ENCODE results near the gene LPA.
"Not testable (repeated sequence)": the region's sequence is repeated elsewhere in the genome, so short reads cannot be mapped to it uniquely, and the experiment has no call there.

The LPA gene

GRCh38 chr6:160678230-160678629 is 14.2 kb upstream of the LPA start:
- H3K36me3 ChIP-seq (replicated peaks) = no peaks in the 10 kb centered on the region
- H3K4me3 ChIP-seq (ENCODE audit: low read depth, low read length) = no peak overlapping the region
- TF ChIP-seq, protein P1, sequence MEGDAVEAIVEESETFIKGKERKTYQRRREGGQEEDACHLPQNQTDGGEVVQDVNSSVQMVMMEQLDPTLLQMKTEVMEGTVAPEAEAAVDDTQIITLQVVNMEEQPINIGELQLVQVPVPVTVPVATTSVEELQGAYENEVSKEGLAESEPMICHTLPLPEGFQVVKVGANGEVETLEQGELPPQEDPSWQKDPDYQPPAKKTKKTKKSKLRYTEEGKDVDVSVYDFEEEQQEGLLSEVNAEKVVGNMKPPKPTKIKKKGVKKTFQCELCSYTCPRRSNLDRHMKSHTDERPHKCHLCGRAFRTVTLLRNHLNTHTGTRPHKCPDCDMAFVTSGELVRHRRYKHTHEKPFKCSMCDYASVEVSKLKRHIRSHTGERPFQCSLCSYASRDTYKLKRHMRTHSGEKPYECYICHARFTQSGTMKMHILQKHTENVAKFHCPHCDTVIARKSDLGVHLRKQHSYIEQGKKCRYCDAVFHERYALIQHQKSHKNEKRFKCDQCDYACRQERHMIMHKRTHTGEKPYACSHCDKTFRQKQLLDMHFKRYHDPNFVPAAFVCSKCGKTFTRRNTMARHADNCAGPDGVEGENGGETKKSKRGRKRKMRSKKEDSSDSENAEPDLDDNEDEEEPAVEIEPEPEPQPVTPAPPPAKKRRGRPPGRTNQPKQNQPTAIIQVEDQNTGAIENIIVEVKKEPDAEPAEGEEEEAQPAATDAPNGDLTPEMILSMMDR (IDR thresholded peaks at IDR 0.05; ENCODE audit: low read depth, low read length, missing control alignments) = no peak
- H3K27me3 ChIP-seq (replicated peaks) = no peaks in the 10 kb centered on the region
- no peak overlapping the region for H3K27ac ChIP-seq
- in situ Hi-C loops (cut with HindIII; ENCODE audit: low pct_ligation_motif_present, low sequenced_read_pairs) = no loop called here
- DNase-seq = no peak

DNA sequence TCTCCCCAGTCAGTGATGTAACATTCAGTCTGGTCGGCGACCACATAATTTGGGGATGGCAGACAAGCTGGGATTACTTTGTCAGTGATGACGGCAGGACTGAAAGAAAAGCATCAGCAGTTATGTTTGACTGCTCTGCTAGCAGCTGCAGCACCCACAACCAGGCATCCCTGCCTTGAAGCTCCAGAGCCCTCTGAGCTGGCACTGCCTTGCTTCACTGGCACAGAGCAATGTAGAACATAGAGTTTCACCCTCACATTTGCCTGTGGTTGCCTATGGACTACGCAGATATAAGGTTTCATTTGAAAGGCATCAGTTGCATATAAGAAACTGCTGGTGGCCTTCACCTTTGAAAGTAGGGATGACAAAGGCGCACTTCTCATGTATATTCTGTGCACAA is 12.3 kb upstream of the LPA start:
- DNase-seq; H3K27ac ChIP-seq; in situ Hi-C loops (cut with HindIII; ENCODE audit: low pct_ligation_motif_present, low sequenced_read_pairs); H3K36me3 ChIP-seq (replicated peaks); H3K27me3 ChIP-seq (replicated peaks); H3K4me3 ChIP-seq (ENCODE audit: low read depth, low read length): not testable (repeated sequence)

DNA sequence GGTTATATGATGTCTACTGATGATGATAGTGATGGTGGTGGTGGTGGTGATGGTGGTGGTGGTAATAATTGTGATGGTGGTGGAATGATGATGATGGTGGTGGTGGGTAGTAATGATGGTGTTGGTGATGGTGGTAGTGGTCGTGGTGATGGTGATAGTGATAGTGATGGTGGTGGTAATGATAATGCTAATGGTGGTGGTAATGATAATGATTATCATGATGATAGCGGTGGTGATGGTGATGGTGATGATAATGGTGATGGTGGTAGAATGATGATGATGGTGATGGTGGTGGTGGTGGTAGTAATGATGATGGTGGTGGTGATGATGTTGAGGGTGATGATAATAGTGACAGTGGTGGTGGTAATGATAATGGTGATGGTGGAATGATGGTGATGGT is 4.5 kb upstream of the LPA start:
- Histone ChIP-seq H3K27me3 (replicated peaks) (no peaks in the 10 kb centered on the region), H3K27ac (no peak overlapping the region), H3K4me3 (ENCODE audit: low read depth, low read length) (no peak overlapping the region), H3K36me3 (replicated peaks) (no peaks in the 10 kb centered on the region)
- no peak for DNase-seq
- in situ Hi-C loops (cut with HindIII; ENCODE audit: low pct_ligation_motif_present, low sequenced_read_pairs) = no loop called here
- TF ChIP-seq, protein P1 (IDR thresholded peaks at IDR 0.05; ENCODE audit: low read depth, low read length, missing control alignments) = no peak

GRCh38 chr6:160667639-160668481 is 3.8 kb upstream of the LPA start:
- DNase-seq = no peak

GRCh38 chr6:160662842-160663241 is 1.2 kb downstream of the LPA start:
- in situ Hi-C loops (cut with HindIII; ENCODE audit: low pct_ligation_motif_present, low sequenced_read_pairs) = no loop called here
- H3K27ac ChIP-seq = no peak overlapping the region
- DNase-seq = no peak
- no peaks in the 10 kb centered on the region for H3K36me3 ChIP-seq (replicated peaks)
- no peaks in the 10 kb centered on the region for H3K27me3 ChIP-seq (replicated peaks)
- TF ChIP-seq, protein P1 (IDR thresholded peaks at IDR 0.05; ENCODE audit: low read depth, low read length, missing control alignments) = no peak
- H3K4me3 ChIP-seq (ENCODE audit: low read depth, low read length) = no peak overlapping the region

More at GRCh38 chr6:160667639-160668481, 3.8 kb upstream of the LPA start:
- in situ Hi-C loops (cut with HindIII; ENCODE audit: low pct_ligation_motif_present, low sequenced_read_pairs) = no loop called here
- H3K27me3 ChIP-seq (replicated peaks) = no peaks in the 10 kb centered on the region
- H3K36me3 ChIP-seq (replicated peaks) = no peaks in the 10 kb centered on the region
- no peak overlapping the region for H3K27ac ChIP-seq
- TF ChIP-seq, protein P1 (IDR thresholded peaks at IDR 0.05; ENCODE audit: low read depth, low read length, missing control alignments) = peak; percentile 13
- H3K4me3 ChIP-seq (ENCODE audit: low read depth, low read length) = no peak overlapping the region

GRCh38 chr6:160662429-160662828 is 1.6 kb downstream of the LPA start:
- DNase-seq = no peak
- H3K27ac ChIP-seq = no peak overlapping the region
- H3K4me3 ChIP-seq (ENCODE audit: low read depth, low read length) = no peak overlapping the region
- in situ Hi-C loops (cut with HindIII; ENCODE audit: low pct_ligation_motif_present, low sequenced_read_pairs) = no loop called here
- TF ChIP-seq, protein P1 (IDR thresholded peaks at IDR 0.05; ENCODE audit: low read depth, low read length, missing control alignments) = no peak
- no peaks in the 10 kb centered on the region for H3K36me3 ChIP-seq (replicated peaks)
- no peaks in the 10 kb centered on the region for H3K27me3 ChIP-seq (replicated peaks)

Data from brain microvascular endothelial cell (primary cell).